ENCODE data around the gene PMM2.
"Not testable (repeated sequence)": the region's sequence is repeated elsewhere in the genome, so short reads cannot be mapped to it uniquely, and the experiment has no call there.

PMM2 gene

GRCh38 chr16:8866884-8867215, 69.2 kb downstream of the PMM2 start:
- DNase-seq (ENCODE audit: low read depth, low spot score), result no peak

GRCh38 chr16:8867216-8867931, 69.7 kb downstream of the PMM2 start:
- no peak for DNase-seq (ENCODE audit: low read depth, low spot score)

GRCh38 chr16:8867932-8868415, 70.3 kb downstream of the PMM2 start:
- DNase-seq (ENCODE audit: low read depth, low spot score), result no peak

GRCh38 chr16:8868416-8869211, 71.0 kb downstream of the PMM2 start, which contains the start of gene CARHSP1:
TSS of gene CARHSP1 (minus strand) at chr16:8869006. CDS start at chr16:8859328, 9,678 bp downstream.
- no peak for DNase-seq (ENCODE audit: low read depth, low spot score)

- DNase-seq (ENCODE audit: low read depth, low spot score), result no peak
These were observed 71.8 kb downstream of the PMM2 start for GRCh38 chr16:8869212-8869987.

GRCh38 chr16:8869988-8870241, 72.3 kb downstream of the PMM2 start:
- not testable (repeated sequence) for DNase-seq (ENCODE audit: low read depth, low spot score)

- no peak for DNase-seq (ENCODE audit: low read depth, low spot score)
These were observed 74.4 kb downstream of the PMM2 start for GRCh38 chr16:8872071-8872470.

- no peak for DNase-seq (ENCODE audit: low read depth, low spot score)
These were observed 75.6 kb downstream of the PMM2 start for GRCh38 chr16:8872967-8873865.

GRCh38 chr16:8873866-8874195, 76.2 kb downstream of the PMM2 start:
- not testable (repeated sequence) for DNase-seq (ENCODE audit: low read depth, low spot score)

GRCh38 chr16:8874388-8874787, 76.7 kb downstream of the PMM2 start:
- DNase-seq (ENCODE audit: low read depth, low spot score), result no peak

GRCh38 chr16:8875317-8875716, 77.7 kb downstream of the PMM2 start:
- DNase-seq (ENCODE audit: low read depth, low spot score), result not testable (repeated sequence)

GRCh38 chr16:8877894-8878522, 80.4 kb downstream of the PMM2 start:
- DNase-seq (ENCODE audit: low read depth, low spot score), result no peak

GRCh38 chr16:8878523-8878911, 80.9 kb downstream of the PMM2 start:
- DNase-seq (ENCODE audit: low read depth, low spot score), result no peak

- no peak for DNase-seq (ENCODE audit: low read depth, low spot score)
These were observed 83.3 kb downstream of the PMM2 start for GRCh38 chr16:8880839-8881510.

GRCh38 chr16:8882041-8882617, 84.5 kb downstream of the PMM2 start, which contains the start of gene LITAFD:
TSS of gene LITAFD (plus strand) at chr16:8882351. CDS start at chr16:8884356, 2,005 bp downstream.
- no peak for DNase-seq (ENCODE audit: low read depth, low spot score)

- no peak for DNase-seq (ENCODE audit: low read depth, low spot score)
These were observed 85.2 kb downstream of the PMM2 start for GRCh38 chr16:8882725-8883377.

GRCh38 chr16:8885674-8886592, 88.3 kb downstream of the PMM2 start:
- DNase-seq (ENCODE audit: low read depth, low spot score), result no peak

Data from iPS DF 19.7 (cell line).